HG02642 (cell line): ENCODE results near the gene MAMDC2.
"Not testable (repeated sequence)": the region's sequence is repeated elsewhere in the genome, so short reads cannot be mapped to it uniquely, and the experiment has no call there.

Experiments used
- ATAC-seq: cut with Tn5 transposase; IDR thresholded peaks from one replicate; pipeline ENCODE4 v1.9.1; 2021; ENCODE audit warnings: mild to moderate bottlenecking; ENCODE audit not compliant: unreplicated experiment, poor library complexity

The MAMDC2 gene

DNA sequence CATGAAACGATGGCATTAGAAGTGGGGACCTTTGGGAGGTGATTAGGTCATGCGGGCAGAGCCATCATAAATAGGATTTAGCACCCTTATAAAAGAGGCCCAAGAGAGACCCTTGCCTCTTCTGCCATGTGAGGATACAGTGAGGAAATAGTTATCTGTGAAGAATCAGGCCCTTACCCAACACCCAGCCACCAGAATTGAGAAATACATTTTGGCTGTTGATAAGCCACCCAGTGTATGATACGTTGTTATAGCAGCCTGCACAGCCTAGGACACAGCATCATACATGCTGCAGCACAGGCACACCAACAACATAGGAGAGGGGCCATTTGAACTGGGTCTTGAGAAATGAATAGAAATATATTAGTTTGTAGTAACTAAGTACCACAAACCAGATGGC is 8.0 kb upstream of the MAMDC2 start:
- no peak for ATAC-seq

DNA sequence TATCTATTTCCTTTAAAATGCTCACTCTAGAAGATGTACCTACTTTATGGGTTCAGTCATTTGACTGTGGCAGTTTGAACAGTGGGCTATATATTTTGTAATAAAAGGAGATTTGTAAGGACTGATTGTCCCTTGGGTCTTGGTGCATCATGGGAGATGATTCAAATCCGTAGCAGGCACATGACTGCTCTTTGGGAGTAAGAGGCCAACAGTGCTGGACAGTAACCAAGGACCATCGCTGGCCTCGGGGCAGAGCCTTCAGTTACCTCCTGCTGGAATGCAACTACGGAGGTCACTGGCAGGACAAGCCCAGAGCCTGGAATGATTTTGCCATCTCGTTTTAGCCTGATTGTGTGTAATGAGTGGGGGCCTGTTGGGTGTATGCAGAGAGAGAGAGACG is 7.0 kb upstream of the MAMDC2 start:
- ATAC-seq: no peak

DNA sequence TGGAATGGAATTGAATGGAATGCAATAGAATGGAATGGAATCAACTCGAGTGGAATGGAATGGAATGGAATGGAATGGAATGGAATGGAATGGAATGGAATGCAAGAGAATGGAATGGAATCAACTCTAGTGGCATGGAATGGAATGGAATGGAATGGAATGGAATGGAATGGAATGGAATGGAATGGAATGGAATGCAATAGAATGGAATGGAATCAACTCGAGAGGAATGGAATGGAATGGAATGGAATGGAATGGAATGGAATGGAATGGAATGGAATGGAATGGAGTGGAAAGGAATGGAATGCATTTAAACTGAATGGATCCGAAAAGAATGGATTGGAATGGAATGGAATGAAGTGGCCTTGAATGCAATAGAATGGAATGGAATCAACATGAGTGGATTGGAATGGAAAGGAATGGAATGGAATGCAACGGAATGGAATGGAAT is 5.5 kb upstream of the MAMDC2 start:
- ATAC-seq: not testable (repeated sequence)

DNA sequence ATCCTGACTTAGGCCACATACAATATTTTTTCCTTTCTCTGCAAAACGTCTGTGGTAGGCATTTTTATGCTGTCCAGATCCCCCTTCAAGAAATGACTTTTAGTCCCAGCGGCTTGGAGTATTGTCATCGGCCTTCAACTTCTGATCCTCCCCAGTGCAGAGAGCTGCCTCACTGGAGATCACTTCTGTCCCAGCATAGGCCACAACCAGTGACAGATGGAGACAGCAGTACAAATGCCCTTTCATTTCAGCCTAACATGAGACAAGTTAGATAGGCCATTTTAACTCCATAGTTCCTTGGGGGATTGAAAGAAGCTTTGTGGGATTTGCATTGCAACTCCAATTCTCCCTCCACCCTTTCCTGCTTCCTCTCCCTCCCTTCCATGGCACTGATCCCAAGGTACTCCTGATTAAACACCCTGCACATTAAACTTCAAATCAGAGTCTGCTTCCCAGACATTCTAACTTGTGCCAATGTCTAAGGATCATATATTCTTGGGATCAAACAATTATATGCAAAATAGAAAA is 3.2 kb upstream of the MAMDC2 start:
- ATAC-seq: no peak

DNA sequence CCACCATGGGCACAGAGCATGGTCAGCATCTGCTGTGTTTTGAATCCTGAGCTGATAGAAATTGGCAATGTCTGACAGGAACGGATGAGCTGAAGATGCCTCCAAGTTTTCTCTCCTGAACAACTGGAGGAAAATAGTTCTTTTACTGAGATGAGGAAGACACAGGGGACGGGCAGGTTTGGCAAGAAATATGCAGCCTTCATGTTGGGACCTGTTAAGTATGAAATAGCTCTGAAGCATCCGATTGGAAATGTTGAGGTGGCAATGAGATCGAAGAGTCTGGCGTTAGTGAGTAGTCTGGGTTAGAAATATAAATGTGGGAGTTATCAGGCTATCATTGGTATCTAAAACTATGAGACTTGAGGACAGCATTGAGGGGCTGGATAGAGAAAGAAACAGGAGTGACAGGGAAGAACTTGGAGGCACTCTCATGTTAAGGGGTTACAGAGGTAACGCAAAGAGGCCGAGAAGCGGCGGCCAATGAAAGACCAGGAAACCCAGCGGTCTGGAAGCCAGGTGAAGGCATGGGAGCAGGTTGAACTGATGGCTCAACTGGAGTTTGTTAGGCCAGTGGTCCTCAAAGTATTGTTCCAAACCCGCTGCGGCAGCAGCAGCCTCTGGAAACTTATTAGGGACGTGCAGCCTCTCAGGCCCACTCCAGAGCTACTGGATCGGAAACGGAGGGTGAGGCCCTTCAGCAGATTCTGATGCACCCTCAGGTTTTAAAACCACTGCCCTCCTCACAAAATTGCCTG is 1.0 kb upstream of the MAMDC2 start:
- ATAC-seq: no peak

DNA sequence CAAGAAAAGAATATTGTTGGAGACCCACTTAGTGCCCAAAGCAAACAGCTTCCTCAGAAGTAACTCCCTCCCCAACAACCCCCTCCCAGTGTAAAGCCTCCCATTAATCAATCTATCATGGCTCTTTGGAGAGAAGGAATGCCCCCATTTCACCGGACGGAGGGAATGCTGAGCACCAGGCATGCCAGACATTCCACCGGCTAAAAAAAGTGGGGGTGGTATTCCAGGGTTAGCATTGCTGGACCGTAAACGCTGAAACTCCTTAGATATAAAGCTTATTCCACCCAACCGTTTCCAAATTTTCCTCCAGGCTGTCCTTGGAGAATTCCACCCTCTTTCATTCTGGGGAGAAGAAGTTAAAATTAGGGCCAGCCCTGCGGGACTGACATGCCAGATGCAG is 363 bp upstream of the MAMDC2 start:
- no peak for ATAC-seq

DNA sequence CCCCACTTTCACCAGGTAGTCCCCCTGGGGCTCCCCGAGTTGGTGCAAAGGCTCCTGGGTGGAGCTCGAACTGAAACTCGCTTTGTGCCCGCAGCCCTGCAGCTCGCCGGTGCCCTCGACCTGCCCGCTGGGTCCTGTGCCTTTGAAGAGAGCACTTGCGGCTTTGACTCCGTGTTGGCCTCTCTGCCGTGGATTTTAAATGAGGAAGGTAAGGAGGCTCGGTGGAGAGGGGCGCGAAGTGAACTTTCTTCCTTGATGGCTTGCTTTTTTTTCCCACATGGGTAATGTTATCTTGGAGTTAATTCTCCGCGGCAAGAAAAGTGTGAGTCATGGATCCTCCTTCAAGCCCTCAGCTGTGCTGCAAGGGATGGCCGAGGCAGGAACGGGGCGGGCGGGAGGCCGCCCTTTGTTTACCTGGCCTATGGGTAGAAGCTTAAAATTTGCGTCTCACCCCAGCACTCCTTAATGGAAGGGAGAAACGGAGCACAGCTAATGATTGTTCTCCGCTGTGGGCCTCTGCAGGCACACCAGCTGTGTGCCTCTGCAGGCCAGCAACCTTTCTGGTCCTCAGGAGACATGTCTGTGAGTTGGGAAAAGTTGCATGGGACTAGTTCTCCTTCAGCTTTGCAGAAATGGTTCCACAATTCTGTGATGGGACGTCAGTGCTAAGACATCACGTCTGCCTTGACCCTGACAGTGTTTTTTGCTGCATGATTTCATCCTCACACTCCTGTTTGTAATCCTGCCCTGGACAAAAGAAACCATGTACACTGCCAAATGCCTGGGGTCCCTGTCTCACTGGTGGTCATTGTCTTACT is 1.1 kb downstream of the MAMDC2 start:
- ATAC-seq: no peak

DNA sequence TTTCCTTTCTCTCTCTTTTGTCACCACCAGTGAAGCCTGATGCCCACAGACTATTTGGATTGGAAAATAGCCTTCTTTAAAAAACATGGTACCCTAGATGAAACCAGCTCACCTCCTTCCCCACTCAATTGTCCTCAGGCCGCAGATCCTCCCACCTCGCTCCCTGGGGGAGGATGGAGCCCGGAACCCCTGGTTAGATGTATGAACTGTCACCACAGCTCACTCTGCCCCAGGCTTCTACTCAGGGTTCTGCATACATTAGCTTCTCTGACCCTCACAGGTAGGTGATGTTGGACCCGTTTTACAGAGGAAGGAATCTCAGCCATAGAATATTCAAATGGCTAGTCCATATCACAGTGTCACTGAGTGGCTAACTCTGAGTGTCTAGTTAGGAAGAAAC is 1.8 kb downstream of the MAMDC2 start:
- ATAC-seq: no peak

DNA sequence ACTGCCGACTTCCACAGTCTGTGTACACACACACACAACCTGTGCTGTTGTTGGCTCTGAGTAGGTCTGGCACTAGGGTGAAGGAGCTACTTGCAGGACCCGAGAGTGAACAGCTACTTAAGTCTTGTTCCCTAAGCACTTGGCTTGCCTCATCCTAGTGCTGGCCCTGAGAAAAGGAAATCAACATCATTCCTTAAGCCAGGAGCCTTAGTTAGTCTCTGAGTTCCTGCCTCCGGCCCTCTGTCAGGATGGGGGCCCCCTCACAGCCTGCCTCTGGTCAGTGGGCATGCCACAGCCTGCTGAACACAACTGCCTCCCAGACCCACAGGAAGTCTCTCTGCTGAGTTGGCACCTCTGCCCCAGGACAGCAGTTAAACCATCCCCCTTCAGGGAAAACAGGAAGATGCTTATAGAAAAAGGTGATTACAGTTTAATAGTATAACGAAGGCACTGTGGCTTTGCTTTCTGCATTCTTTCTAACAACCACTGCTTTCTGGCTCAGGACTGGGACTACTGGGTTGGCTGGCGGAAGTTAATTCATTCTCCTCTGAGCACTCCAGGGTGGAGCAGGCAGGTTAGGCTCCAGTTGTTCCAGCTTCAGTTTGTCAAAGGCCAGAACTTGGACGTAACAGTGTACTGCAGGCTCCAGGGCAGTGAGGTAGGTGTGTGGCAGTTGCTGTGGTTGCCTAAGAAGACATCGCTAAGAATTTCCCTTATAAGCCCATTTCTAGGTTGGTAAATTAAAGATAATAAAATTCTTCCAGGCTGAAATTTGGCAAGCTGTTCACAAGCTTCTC is 2.8 kb downstream of the MAMDC2 start:
- no peak for ATAC-seq

DNA sequence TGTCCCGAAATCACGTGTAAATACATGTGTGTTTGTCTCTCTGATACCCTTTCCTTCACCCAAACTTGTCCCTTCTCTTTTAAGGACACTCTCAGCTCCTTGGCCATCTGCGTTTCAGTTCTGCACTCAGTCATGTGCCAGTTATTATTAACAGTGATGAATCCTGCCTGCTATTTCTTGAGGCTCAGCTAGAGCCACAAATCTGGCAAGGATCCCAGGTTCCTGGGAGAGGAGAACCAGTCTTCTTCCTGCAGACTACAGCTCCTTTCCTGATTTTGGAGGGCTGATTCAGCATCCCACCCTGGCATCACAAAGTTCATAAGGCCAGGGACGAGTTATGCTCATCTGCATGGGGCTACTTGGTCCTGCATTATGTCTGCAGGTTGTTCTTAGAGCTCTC is 5.6 kb downstream of the MAMDC2 start:
- ATAC-seq: no peak

DNA sequence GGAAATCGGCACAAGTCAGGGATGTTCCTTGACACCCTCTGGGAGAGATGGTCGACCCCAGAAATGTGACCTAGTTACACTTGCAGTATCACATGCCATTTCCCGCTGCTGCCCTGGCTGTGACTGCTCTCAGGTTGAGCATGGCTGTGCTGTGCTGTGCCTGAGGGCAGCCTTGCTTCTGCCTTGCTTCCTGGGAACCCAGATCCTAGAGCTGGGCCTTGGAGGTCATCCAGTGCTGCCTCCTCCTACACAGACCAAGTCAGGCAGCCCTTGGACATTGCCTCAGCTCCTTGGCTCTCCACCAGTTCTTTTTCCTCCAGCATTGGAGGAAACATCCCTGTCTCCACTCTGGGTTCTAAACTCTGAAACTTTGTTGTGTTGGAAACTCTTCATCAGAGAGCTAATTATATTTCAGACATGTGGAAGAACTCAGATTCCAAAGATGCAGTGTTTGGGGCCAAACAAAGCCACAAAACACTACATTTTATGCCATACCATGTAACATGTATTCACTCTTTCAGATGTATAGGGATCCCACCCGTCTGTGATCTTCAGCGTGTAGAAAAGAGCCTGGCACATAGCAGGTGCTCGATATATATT is 6.1 kb downstream of the MAMDC2 start:
- no peak for ATAC-seq

DNA sequence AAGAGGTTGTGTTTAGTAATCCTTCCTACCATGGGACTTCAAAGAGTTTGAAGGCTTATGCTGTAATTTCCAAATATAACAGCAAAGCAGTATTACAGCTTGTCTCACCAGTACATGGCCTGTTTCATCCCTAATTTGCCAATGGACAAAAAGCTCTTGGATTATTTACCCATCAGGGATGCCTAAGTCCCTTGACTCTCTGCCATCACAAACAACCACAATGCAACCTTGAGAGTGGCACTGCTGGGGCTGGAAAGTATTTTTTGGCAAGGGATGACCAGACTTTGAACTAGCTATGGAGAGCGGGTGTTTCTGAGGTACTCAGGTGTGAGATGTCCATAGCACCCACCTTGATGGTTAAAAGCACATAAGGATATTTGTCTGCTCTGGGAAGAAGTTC is 9.1 kb downstream of the MAMDC2 start:
- no peak for ATAC-seq

DNA sequence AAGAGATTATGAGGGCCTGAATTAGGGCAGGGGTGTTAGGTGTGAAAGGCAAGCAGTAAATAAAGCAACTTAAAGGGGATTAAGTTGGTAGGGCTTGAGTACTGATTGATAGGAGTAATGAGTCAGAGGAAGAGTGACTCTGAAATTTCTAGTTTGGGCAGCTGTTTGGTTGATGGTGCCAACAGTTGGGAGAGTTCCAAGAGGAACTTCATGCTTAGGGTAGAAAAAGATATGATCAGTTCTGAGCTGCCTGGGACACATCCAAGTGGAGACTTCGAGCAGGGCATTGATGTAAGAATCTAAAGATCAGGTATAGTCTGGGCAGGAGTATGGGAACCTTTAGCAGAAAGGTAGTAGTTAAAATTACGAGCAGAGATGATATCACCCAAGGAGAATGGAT is 10.2 kb downstream of the MAMDC2 start:
- ATAC-seq: no peak

DNA sequence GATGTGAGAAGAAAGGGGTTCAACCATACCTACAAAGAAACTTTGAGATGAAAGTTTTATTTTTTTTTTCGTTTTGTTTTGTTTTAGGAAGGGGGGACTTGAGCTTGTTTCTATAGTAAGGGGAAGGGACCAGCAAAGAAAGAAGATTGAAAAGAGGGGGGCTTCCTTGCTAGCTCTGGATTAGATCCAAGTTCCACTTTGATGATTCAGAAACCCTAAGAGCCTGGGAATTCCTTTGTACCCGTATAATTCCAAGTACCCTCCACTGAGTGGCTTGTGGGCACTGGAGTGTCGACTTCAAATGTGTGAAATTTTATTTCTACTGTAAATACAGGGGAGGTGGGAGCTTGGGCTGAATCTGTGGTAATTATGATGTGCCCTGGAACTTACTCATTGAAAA is 10.9 kb downstream of the MAMDC2 start:
- no peak for ATAC-seq

DNA sequence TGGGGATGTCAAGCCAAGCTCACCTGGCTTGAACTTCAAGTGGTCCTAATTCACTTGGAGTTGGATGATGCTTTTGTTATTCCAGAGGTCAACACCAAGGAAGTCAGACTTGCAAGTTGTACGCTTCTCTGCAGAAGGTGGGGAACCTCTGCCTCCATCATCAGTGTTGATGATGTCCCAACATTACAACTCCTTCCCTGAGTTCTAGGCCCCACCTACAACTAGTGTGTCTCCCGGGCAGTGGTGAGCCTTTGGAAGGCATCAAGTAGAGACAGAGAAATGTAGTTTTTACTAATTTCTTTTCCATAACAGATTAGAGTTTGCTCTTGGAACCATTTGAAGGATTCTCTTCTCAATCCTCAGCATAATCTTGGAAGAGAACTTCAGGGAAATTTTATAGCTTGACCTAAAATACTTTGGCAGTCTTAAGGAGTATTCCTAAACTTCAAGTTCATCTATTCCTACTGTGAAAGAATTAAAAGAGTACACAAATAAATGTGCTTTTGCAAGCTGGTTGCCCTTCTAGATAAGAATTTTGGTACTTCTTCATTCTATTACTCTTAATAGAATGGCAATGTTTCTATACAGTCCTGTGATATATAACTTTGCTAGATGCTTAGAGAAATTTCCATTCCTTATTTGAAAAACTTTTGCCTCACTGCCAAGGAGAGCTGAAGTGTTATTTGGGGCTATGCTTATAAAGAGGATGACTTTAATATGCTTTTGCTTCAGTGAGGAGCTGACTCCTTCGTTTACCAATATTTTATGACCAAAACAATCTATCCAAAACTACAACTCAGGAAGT is 12.0 kb downstream of the MAMDC2 start:
- ATAC-seq: no peak

DNA sequence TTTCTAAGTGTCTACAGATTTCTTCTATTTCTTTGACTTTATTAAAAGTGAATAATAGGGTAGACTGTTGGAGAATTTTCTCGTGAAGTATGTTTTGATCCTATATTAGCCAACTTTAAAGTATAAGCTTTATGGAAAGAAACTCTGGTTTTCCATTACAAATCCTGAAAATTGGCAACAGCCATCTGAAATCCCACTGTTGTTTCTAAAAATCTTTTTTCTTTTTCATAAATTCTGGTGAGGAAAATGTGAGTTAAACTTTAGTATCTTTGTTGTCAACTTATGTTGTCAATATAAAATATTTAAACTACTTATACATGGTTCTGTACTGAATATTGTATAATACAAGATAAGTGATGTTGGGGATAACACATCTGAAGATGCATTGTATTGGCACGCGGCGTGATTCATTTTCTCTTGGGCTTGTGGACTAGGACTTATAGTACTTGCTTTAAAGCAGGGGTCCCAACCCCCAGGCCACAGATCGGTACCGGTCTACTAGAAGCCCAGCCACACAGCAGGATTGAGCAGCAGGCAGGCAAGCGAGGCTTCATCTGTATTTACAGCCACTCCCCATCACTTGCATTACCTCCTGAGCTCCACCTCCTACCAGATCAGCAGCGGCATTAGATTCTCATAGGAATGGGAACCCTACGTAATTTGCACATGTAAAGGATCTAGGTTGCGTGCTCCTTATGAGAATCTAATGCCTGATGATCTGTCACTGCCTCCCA is 12.7 kb downstream of the MAMDC2 start:
- no peak for ATAC-seq

DNA sequence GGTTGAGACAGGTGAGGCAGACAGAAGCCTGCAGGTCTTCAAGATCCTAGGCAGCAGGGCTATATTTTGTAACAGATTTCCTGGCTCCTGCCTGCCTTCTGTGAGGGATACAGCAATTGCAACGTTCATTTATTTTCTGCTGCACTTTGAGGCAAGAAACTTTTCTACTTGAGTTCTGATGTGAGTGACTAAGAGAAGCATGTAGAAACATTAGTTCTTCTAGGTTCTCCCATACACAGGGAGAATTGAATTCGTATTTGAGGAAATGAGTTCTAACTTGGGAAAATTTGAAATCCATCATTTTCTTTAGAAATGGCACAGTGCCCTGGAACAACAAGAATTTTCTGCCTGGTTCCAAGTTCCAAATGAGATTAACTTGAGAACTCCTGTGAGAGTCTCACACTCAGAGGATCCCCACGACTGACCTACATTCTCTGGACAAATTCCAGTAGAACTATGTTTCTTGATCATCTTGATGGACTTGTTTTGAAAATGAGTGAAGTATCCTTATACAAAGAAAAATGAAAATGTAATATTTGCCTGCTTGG is 15.0 kb downstream of the MAMDC2 start:
- no peak for ATAC-seq

DNA sequence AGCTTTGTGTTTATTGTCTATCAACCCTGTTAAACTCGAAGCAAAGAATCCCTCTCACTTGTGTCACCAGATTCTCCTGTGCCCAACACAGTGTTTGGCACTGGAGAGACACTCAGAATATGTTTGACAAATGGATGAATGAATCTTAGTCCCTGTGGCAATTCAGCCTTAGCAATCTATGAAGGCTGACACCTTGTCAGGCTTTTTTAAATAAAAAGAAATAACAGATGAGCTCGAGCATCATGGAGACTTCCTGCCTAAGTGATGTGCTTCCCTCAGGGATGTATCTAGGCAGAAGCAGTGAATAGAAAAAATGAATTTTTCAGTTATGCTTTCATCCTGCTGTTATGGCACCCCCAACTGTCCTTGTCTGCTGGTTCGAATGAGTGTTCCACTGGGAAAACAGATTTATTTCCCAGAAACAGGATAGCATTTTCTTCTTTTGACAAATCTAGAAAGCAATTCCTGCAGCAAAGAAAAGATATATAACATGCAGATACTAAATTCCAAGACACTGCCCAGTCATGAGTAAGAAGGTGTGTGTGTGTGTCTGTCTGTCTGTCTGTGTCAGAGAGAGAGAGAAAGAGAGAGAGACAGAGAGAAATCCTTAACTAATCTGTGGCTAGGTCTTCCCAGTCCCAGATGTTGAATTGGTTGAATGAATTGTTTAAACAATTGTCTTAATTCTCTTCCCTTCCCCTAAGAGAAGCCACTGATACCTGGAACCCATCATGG is 16.7 kb downstream of the MAMDC2 start:
- no peak for ATAC-seq
